ENCODE data around the gene CASP10.
A peak's percentile ranks its signal among the peaks of the same experiment; 100 is the strongest.

Gene CASP10

DNA sequence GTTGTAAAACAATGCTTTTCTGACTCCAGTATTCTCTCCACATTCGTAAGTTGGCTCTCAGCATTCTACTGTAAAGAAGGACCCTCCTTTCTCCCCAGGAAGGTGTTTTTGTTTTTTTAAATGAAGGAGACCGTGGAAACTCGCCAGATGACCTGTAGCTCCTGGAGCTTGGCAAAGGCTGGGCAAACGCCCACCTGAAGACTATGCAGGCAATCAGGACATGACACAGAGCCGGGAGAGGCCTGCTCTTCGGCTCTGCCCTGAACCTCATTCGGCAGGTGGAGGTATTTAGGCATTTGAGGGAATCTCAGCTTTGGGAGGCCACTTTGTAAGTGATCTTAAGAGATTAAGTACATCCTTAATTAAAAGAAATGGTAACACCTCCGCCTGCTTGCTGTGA is 17.4 kb downstream of the CASP10 start:
- no peak for DNase-seq

DNA sequence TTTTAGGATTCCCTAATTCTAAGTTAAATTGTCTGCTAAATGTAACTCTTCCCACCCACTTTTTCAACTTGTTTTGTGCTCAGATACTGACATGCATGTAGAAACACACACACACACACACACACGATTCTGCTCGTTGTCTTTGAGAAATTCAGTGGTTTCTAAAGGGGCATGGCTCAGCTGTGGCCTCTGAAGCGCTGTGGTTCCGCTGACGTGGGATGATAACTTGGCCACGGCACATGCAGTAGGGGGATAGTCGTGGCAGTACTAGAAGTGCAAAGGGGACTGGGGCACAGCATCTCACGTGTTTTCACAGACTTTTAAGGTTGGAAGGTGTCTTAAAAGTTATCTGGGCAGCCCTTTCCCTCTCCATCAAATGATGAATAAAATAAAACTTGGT is 18.4 kb downstream of the CASP10 start:
- DNase-seq: no peak

DNA sequence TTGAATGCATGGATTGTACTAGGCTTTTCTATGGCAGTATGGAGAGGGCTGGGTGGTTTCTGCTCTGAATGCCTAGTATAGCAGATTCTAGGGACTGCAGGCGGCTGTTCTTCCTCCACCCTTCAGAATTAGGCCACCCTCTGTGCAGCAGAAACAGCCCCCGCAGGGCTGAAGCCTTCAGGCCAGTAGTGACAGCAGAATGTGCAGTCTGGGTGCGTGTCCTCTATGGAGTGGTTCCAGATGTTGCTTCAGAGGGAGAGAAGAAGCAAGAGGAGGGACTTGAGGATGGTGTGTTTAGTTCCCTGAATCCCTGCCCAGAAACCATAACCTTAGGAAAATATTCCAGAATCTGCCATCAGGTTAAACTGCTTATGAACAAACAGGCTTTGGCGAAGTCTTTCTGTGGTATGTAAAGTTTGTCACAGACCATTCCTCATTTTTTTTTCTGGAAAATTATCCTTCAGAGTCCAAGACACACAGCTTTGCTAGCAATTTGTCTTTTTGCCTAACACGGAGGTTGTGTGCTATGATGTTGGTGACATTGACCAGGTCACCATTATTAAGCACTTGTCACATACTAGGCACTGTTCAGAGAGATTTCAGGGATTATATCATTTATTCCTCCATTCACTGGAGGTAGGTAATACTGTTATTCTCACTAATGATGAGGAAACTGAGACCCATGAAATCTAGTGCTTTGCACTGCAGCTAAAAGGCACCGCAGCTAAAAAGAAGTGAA is 21.1 kb downstream of the CASP10 start:
- DNase-seq: no peak

DNA sequence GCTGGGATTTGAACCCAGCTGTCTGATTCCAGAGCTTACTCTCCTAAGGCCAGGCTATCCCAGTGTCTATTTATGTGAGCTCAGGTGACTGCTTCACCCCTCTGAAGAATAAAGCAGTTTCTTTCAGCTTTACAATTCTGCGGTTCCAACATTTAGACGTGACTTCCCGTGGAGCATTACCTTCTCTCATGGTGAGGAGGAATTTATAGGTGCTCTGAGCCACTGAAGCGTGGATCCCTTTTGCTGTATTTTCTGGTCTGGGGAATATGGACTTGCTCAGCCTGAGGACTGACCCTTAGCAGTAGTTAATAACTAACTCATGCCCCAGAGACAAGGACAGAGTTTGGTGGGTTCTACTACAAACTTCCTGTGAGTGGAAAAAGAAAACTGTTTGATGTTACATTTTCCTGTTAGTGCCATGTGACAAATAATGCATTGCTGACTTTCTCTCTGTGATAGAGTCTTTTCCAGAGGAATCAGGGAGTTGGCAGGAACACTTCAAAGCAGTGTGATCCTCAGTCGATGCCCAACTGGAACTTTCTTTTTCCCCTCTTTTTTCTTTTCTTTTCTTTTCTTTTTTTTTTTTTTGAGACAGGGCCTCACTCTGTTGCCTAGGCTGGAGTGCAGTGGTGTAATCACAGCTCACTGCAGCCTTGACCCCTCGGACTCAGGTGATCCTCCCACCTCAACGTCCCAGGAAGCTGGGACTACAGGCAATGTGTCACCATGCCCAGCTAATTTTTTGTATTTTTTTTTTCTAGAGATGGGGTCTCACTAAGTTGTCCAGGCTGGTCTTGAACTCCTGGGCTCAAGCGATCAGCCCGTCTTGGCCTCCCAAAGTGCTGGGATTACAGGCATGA is 21.9 kb downstream of the CASP10 start:
- no peak for DNase-seq

DNA sequence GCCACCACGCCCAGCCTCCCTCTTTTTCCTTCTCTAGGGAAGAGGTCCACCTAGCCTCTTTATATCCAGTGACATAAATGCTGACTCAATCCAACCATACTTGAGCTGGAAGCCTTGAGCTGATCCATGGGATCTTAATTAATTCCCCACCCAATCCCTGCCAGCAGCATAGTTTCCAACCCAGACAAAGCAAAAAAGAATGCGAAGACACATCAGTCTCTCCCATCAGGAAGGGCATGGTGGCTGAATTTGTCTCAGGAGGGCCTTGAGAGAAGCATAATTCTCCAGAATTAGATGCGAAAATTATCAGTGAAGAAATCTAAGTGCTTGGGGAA is 22.5 kb downstream of the CASP10 start:
- DNase-seq: no peak

DNA sequence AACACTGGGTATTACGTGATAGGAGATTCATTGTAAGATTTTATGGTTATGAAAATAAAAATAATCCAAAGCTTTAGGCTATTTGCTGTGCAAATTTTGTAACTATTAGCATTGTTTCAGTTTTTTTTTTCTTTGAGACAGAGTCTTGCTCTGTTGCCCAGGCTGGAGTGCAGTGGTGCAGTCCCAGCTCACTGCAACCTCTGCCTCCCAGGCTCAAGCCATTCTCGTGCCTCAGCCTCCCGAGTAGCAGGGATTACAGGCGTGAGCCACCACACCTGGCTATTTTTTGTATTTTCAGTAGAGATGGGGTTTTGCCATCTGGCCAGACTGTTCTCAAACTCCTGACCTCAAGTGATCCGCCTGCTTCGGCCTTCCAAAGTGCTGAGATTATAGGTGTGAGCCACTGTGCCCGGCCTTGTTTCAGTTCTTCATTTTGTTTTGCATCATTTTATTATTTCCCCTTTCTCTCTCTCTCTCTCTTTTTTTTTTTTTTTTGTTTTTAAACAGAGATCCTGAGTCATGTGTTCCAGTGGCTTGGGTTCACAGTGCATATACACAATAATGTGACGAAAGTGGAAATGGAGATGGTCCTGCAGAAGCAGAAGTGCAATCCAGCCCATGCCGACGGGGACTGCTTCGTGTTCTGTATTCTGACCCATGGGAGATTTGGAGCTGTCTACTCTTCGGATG is 25.8 kb downstream of the CASP10 start:
- DNase-seq: no peak

DNA sequence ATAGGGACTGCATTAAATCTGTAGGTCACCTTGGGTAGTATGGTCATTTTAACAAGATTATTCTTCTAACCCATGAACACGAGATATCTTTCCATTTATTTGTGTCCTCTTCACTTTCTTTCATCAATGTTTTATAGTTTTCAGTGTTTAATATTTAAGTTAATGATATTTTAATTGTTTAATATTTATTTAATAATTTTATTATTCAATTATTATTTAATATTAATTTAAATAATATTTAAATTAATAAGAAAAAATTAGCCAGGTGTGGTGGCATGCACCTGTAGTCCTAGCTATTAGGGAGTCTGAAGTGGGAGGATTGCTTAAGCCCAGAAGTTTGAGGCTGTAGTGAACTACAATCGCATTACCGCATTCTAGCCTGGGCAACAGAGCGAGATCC is 33.0 kb downstream of the CASP10 start:
- DNase-seq: no peak

DNA sequence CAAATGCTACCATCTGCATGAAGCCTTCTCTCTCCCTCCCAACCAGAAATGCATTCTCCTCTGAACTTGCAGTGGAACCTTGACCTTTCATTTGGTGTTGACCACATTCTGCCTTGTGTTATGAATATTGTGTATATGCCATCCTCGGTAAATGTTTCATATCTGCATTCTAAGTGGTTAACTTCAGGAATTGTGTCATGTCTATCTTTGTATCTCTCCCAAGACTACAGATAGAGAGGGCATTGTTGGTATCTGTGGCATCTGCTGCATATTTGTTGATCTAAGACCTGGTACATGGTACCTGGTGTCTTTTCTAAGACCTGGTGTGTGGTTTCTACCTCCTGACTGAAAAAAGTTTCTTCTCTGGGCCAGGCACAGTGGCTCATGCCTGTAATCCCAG is 34.0 kb downstream of the CASP10 start:
- no peak for DNase-seq

DNA sequence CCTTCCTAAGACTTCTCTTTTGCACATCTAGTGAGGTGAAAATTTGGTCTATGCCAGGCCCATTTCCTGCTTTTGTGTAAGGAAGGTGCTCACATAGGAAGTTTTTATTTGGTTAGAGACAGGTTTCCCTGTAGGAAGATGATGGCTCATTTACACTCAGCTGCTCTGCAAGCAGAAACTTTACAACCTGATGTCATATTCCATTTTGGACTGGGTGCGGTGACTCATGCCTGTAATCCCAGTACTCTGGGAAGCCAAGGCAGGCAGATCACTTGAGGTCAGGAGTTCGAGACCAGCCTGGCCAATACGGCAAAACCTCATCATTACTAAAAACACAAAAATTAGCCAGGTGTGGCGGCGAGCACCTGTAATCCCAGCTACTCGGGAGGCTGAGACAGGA is 35.8 kb downstream of the CASP10 start:
- no peak for DNase-seq

DNA sequence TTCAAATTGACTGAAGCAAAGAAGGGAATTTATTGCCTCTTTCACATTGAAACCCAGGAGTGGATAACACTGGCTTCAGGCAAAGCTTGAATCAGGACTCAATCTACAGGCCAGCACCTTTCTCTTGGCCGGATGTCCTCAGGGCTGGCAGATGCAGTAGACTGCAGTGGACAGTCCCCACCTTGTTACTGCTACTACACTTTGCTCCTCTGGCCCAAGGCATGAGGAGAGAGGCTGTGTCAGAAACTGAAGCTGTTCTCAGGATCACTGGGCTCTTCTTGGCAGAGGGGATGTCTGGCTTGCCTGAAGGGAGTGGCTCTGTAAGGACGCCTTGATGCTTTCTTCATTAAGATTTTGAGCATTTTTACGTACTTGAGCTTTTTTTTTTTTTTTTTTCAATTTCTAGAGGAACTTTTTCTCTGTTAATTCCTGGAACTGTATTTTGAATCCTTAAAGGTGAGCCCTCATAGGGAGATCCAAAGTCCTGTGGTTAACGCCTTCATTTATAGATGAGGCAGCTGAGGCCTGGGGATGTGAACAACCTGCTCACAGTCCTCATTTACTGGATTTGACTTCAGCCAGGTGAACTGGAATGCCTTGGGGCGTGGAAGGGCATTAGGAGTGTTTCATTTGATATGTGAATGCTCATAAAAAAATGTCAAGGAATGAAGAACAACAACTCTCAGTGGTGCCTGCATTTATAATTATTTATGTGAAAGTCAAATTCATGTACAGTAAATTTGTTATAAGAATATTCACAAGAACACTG is 36.6 kb downstream of the CASP10 start:
- DNase-seq: no peak

DNA sequence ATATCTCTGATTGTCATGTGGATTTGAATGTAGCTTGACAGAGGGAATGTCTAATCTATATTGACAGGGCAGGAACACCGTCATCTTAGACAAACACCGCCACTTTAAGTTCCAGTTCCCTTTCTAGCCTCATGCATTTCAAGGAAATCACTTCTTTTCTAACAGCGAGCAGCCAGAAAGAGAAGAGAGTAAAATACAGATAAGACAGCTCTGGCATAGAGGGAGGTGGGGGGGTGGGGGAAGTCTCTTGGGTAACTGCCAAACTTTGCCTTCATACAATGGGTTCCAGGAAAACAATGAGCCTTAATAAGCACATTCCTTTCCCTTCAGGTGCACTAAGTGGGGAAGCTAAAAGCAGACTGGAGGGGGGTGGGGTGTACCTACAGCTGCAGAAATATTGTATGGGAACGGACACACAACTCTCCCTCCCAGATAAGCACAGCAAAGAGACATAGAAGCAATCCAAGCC is 37.2 kb downstream of the CASP10 start:
- DNase-seq: no peak

DNA sequence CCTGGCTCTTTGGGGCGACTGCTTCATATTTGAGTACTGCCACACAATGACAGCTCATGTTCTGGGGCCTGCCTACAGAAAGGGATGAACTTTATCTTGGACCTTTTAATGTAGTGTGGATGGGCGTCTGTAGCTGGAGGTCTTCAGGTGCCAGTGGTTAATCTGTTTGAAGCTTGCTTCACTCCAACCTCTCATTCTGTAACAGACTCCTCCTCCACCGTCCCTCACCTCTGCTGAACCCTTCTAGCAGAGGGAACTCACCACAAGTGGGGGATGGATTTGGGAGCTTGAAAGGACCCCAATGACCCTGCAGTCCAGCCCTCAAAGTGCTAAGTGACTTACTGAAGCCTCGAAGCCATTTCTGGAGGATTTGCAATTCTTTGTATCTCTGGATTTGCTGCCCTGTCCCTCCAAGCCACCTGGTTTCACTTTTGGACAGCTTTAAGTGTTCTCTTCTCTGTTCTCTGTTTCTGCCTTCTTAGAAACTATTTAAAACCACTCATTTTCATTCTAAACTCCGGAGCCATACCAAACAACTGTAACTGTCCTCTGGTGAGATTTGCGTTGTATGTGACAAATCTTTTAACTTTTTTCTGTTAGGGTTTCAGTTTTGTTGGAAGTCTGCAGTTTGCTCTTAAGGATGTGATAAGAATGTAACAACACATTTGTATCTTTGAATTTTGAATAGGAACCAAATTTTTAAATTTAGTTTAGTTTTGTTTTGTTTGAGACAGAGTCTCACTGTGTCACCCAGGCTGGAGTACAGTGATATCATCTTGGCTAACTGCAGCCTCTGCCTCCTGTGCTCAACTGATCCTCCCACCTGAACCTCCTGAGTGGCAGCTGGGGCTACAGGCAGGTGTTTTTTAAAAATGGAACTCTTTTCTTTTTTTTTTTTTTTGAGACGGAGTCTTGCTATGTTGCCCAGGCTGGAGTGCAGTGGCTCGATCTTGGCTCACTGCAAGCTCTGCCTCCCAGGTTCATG is 40.4 kb downstream of the CASP10 start:
- no peak for DNase-seq

DNA sequence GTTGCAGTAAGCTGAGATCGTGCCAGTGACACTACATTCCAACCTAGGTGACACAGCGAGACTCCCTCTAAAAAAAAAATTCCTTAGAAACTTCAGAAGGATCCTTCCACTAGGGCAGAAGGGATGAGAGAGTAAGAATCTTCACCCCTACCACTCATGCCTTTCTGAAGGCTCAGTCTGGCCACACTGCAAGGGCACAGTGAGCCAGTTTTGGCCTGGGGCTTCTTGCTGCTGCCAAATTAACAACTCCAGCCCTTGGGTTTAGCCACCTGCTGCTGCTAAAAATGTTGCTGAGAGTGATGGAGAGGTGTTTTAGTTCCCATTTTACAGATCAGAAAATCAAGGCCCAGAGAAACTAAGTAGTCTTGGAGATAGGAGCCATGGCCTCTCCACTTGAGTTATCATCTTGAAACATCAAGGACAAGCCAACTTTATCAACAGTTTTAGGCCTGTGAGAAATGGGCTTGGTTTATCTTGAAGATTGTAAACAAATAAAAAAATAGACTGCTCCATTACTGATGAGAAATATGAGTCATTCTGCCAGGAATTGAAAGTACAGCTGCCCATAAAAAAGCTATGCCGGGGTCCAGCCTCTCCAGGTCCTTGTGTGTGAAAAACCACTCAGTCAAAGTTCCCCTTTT is 45.5 kb downstream of the CASP10 start:
- DNase-seq: no peak

DNA sequence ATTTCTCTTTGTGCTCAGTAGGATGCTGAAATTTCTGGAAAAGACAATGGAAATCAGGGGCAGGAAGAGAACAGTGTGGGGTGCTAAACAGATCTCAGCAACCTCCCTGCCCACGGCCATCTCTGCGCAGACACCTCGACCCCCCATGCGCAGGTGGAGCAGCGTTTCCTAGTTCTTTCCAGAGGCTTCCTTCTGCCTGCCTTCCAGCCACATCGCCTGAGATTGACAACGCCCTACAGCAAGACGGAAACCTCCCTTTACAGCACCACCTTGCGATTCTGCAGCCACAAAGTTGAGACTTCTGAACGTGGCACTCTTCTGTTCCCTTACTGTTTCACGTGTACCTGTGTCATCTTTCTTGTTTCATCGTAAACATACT is 46.0 kb downstream of the CASP10 start:
- no peak for DNase-seq

DNA sequence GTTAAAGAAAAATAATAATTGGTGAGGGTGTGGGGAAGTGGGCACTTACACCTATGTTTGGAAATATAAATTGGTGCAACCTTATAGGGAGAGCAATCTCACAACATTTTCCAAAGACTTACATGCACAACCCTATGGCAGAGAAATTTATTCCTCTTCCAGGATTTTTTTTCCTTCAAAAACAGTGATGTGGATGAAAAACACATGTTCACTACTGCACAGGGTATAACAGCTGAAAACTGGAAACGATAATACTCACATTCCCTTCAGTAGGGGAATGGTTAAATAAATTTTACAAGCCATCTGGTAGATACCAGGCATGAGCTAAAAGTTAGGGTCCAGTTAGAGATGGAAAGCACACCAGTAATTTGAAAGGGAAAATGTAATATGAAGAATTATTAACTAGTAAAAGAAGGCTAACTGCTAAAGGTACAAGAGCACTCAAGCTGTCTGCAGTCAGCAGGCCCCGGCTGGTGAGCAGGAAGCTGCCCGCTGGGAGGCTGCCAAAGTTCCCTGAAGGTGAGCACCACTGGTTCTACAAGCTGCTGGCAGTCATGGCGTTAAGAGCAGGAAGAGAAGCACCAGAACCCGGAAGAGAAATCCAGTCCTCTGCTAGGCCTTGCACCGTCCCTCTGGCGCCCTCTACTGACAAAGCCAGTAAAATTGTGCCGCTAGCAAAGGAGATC is 49.0 kb downstream of the CASP10 start:
- DNase-seq: peak; percentile 94

DNA sequence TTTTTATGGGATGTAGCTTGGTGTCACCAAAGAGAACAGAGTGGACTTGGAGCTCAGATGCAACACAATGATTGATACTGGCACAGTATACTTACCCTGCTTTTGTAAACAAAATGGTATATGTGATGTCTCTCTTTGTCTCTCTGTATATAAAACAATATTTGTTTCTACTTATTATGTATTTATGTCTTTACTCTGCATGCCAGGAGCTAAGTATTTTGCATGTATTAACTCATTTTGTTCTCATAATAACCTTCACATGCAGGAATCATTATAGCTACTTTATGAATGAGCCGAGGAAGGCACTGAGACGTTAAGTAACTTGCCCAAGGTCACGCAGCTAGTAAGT is 49.5 kb downstream of the CASP10 start:
- no peak for DNase-seq

DNA sequence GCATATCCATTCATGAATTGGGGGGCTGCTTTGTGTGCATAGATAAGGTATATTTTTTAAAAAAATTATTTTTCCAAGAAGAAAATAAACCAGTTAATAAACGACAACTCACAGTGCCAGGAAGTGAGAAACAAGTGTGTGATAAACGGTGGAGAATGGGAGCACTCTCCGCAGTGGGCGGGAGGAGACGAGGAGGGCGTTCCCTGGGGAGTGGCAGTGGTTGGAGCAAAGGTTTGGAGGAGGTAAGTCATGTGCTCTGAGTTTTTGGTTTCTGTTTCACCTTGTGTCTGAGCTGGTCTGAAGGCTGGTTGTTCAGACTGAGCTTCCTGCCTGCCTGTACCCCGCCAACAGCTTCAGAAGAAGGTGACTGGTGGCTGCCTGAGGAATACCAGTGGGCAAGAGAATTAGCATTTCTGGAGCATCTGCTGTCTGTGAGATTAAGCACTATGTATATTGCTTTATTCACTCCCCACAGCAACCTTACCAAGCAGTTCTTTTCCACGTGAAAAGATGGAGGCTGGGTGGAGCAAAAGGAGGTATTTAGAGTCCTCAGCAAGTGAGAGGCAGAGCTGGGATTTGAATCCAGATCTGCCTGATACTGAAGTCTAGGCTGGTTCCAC is 50.4 kb downstream of the CASP10 start:
- peak; percentile 90 for DNase-seq

DNA sequence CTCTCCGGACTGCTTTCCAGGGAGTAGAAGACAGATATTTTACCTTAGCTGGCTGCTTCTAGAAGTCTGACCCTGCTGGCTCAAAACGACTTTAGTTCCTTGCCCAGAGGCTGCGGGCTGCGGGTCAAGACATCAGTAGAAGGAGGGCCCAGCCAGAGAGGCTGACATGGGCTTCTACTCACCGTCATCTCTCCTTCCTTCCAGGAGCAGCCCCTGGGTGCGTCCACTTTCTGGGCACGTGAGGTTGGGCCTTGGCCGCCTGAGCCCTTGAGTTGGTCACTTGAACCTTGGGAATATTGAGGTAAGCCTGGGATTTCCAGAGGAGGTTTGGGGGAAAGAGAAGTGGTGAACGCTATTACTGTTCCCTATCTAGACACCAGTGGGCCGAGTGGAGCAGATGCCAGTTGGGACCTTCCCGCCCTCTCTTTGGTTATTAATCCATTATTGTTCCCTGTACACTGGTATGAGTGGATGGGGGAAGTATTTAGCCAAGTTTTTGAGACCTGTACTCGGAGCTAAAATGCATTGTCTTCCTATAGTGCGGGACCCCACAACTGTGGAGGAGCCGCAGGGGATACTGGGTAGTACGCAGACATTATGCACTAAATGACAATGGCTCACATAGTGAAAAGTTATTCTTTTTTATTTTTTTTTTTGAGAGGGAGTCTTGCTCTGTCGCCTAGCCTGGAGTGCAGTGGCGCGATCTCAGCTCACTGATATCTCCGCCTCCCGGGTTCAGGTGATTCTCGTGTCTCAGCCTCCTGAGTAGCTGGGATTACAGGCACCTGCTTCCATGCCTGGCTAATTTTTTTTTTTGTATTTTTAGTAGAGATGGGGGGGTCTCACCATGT is 51.1 kb downstream of the CASP10 start:
- DNase-seq: no peak

DNA sequence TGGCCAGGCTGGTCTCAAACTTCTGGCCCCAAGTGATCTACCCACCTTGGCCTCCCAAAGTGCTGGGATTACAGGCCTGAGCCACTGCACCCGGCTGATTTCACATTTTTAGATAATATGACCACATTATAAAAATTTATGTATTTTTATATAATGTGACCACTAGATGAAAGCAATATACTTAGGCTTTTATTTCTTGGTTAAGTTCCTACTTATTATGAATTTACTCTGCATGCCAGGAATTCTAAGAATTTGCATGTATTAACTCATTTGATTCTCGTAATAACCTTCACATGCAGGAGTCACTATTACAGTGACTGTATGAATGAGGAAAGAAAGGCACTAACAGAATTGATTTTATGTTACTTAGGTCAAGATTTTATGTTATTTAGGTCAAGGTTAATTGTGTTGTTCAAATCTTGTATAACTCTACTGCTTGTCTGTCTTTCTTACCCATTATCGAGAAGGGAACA is 51.8 kb downstream of the CASP10 start:
- no peak for DNase-seq

All from CD4-positive, alpha-beta T cell treated with Interleukin-10 for 1 hour (primary cell).